Activated CD8-positive, alpha-beta memory T cell treated with anti-CD3 and anti-CD28 coated beads, Interleukin-2, amount 10 ng/mL, durations not matched to agents 7 days and 5 days (primary cell): ENCODE measurements around the gene IFT74. TPM values are rescaled to one million over a fixed set of nuclear protein-coding genes. Genes with fewer than 3 reads are reported as not detected.
"Not testable (repeated sequence)": the region's sequence is repeated elsewhere in the genome, so short reads cannot be mapped to it uniquely, and the experiment has no call there.

Experiments
- ATAC-seq: fragments of 150-1000 bp; cut with Tn5 transposase; one replicate; pipeline ENCODE4 v1.10.0; 2021; ENCODE audit warnings: moderate library complexity
- CTCF ChIA-PET: fragments of 350-600 bp; sonication (Branson Sonifier 250); formaldehyde crosslinking; loops from one replicate; lab custom pipeline; 2021; ENCODE audit warnings: antibody characterized with exemption; lab: Charles Lee
- DNase-seq: peaks from one replicate; pipeline ENCODE4 v3.0.0-alpha.2; 2020
- H3K27ac Mint-ChIP-seq: one replicate; pipeline ENCODE4 v1.8.0; 2021; ENCODE audit warnings: mild to moderate bottlenecking, mixed read lengths
- H3K27me3 Mint-ChIP-seq: one replicate; pipeline ENCODE4 v1.8.0; 2021; ENCODE audit warnings: mixed read lengths
- H3K36me3 Mint-ChIP-seq: one replicate; pipeline ENCODE4 v1.8.0; 2021; ENCODE audit warnings: mild to moderate bottlenecking, mixed read lengths
- H3K4me1 Mint-ChIP-seq: one replicate; pipeline ENCODE4 v1.8.0; 2021; ENCODE audit warnings: mixed read lengths
- H3K4me3 Mint-ChIP-seq: one replicate; pipeline ENCODE4 v1.8.0; 2021; ENCODE audit warnings: mild to moderate bottlenecking, moderate library complexity, mixed read lengths
- H3K9me3 Mint-ChIP-seq: one replicate; pipeline ENCODE4 v1.8.0; 2022; ENCODE audit warnings: low read depth, mixed read lengths
- total RNA-seq, 2 experiments: library from RNA; stranded (reverse); gene quantifications; one replicate each; pipeline ENCODE4 v1.2.3, GENCODE V29; 2021

The IFT74 gene
- total RNA-seq, 2 experiments from 2014 or later, result 11.8 to 12.1 TPM

GRCh38 chr9:27059412-27059811 lies 103.2 kb downstream of the IFT74 start:
- H3K4me1 Mint-ChIP-seq, result no peaks in the 10 kb centered on the region
- H3K27ac Mint-ChIP-seq, result no peak overlapping the region
- no peak overlapping the region for H3K4me3 Mint-ChIP-seq
- CTCF ChIA-PET, result no interaction called here
- no peaks in the 10 kb centered on the region for H3K27me3 Mint-ChIP-seq
- ATAC-seq, result no peak
- no peaks in the 10 kb centered on the region for H3K9me3 Mint-ChIP-seq
- no peaks in the 10 kb centered on the region for H3K36me3 Mint-ChIP-seq
- no peak for DNase-seq

DNA sequence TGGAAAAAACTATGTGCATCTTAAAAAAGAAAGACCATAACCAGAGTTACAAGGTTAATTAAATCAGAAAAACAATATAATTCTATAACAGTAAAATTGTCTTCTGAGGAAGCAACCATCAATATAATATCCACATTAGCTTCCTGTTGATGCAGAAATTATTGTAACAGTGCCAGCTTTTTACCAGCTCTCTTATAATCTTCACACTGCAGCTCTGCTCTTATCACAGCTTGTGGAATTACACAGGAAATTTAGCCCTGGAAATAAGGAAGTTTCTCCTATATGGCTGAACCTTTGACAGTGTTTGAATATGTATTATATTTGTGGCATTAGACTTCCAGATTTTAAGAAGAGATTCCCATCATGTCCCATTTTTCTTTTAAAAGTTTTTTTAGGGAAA lies 103.7 kb downstream of the IFT74 start:
- no peaks in the 10 kb centered on the region for H3K4me1 Mint-ChIP-seq
- H3K9me3 Mint-ChIP-seq, result no peaks in the 10 kb centered on the region
- H3K27ac Mint-ChIP-seq, result no peak overlapping the region
- ATAC-seq, result no peak
- no peaks in the 10 kb centered on the region for H3K36me3 Mint-ChIP-seq
- CTCF ChIA-PET, result no interaction called here
- no peaks in the 10 kb centered on the region for H3K27me3 Mint-ChIP-seq
- no peak for DNase-seq
- H3K4me3 Mint-ChIP-seq, result no peak overlapping the region

DNA sequence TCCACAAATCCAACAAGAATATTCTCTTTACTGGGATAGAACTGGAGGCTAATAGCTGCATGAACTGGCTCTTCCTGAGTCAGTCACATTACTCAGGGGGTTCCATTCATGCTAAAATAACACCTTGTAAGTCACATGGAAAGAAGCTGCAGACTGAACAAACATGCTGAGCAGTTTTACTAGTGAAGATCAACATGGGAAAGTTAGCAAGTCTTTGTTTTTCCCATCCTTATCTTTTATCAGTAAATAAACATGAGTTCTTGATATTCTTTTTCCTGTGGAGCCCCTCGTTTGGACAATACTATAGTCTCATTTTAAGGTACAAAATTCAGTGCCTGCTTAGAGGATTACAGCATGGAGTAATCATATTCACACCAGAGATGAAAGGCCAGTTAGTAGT lies 109.1 kb downstream of the IFT74 start:
- H3K4me1 Mint-ChIP-seq, result no peaks in the 10 kb centered on the region
- DNase-seq, result no peak
- no peak overlapping the region for H3K27ac Mint-ChIP-seq
- no peaks in the 10 kb centered on the region for H3K27me3 Mint-ChIP-seq
- no peak for ATAC-seq
- H3K4me3 Mint-ChIP-seq, result no peak overlapping the region
- H3K9me3 Mint-ChIP-seq, result no peaks in the 10 kb centered on the region
- no peaks in the 10 kb centered on the region for H3K36me3 Mint-ChIP-seq
- CTCF ChIA-PET, result no interaction called here

GRCh38 chr9:27073841-27074728 lies 117.9 kb downstream of the IFT74 start:
- CTCF ChIA-PET, result no interaction called here
- H3K4me3 Mint-ChIP-seq, result no peak overlapping the region

DNA sequence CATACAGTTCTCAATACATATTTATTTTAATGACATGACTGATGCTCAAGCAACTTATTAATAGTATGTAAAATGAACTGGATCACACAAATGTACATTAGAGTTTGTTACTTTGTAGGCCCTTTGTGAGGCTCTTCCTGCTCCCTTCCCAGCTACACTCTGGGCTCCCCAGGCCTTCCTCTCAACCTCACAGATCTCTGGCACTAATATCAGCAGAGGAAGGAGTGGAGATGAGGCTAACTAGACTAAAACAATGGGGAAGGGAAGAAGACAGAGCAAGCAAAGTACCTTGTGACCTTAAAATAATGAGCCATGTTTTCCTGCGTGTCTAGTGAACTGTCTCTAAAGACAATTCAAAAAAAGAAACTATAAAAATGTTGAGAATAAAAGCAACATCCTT lies 122.5 kb downstream of the IFT74 start:
- Mint-ChIP-seq H3K27ac (no peak overlapping the region), H3K36me3 (no peaks in the 10 kb centered on the region), H3K4me3 (no peak overlapping the region), H3K27me3 (no peaks in the 10 kb centered on the region), H3K9me3 (no peaks in the 10 kb centered on the region), H3K4me1 (no peaks in the 10 kb centered on the region)
- ATAC-seq, result no peak
- DNase-seq, result no peak
- CTCF ChIA-PET, result no interaction called here

More at GRCh38 chr9:27073841-27074728, 117.9 kb downstream of the IFT74 start:
- DNase-seq (no peak), ATAC-seq (no peak)
- no peaks in the 10 kb centered on the region for H3K27me3 Mint-ChIP-seq
- no peaks in the 10 kb centered on the region for H3K9me3 Mint-ChIP-seq
- no peaks in the 10 kb centered on the region for H3K4me1 Mint-ChIP-seq
- H3K27ac Mint-ChIP-seq, result no peak overlapping the region
- peaks cover 2% of the 10 kb centered on the region for H3K36me3 Mint-ChIP-seq

DNA sequence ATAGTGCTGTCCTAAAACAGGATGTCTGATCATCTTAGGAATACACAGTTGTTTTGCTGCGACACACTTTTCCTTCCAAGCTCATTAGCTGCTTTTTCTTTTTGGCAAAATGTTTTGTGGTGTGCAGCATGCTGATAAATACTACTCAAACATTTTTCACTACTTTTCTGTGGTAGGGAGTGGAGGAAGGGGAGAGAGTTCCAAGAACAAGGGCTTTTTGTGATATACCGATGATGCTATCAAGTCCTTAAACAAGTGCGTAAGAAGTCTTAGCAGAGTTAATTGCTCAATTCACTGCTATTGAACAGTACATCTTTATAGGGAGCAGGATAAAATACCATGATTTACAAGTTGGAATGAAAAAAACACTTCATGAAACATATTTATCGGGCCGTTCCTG lies 129.2 kb downstream of the IFT74 start:
- Mint-ChIP-seq H3K27me3 (peaks cover 3% of the 10 kb centered on the region), H3K4me3 (no peak overlapping the region), H3K9me3 (no peaks in the 10 kb centered on the region), H3K27ac (no peak overlapping the region), H3K36me3 (no peaks in the 10 kb centered on the region), H3K4me1 (no peaks in the 10 kb centered on the region)
- no peak for DNase-seq
- ATAC-seq, result no peak
- CTCF ChIA-PET, result no interaction called here

GRCh38 chr9:27086818-27087680 lies 130.8 kb downstream of the IFT74 start:
- DNase-seq, result no peak
- no peak for ATAC-seq
- CTCF ChIA-PET, result no interaction called here
- no peak overlapping the region for H3K27ac Mint-ChIP-seq
- H3K36me3 Mint-ChIP-seq, result no peaks in the 10 kb centered on the region
- H3K4me3 Mint-ChIP-seq, result no peak overlapping the region
- H3K9me3 Mint-ChIP-seq, result no peaks in the 10 kb centered on the region
- peaks cover 3% of the 10 kb centered on the region for H3K27me3 Mint-ChIP-seq
- H3K4me1 Mint-ChIP-seq, result no peaks in the 10 kb centered on the region

- peaks cover 8% of the 10 kb centered on the region for H3K27me3 Mint-ChIP-seq
- CTCF ChIA-PET, result no interaction called here
Measured at GRCh38 chr9:27088981-27089380, 132.8 kb downstream of the IFT74 start.

DNA sequence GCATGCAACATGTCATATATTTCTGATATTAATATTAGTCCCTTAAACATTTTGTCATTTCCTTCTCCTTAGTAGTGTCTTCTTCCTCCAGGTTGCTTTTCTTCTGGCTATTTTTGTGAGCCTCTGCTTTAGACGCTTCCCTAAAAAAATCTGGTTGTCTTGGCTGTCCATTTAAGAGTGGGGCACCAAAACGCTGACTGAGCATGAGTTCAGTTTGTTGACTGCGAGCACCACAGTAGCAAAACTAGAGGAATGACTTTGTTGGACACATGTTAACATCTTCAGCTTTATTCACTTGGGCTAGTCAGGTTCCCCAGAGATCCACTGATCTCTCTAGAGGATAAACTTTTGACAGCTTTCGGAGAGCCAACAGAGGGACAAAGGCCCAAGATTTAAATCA lies 133.5 kb downstream of the IFT74 start:
- no peak for DNase-seq
- no peaks in the 10 kb centered on the region for H3K36me3 Mint-ChIP-seq

More at GRCh38 chr9:27088981-27089380, 132.8 kb downstream of the IFT74 start:
- DNase-seq (no peak), ATAC-seq (no peak)
- Mint-ChIP-seq H3K27ac (no peak overlapping the region), H3K4me1 (peaks cover 9% of the 10 kb centered on the region), H3K4me3 (no peak overlapping the region), H3K9me3 (no peaks in the 10 kb centered on the region), H3K36me3 (no peaks in the 10 kb centered on the region)

DNA sequence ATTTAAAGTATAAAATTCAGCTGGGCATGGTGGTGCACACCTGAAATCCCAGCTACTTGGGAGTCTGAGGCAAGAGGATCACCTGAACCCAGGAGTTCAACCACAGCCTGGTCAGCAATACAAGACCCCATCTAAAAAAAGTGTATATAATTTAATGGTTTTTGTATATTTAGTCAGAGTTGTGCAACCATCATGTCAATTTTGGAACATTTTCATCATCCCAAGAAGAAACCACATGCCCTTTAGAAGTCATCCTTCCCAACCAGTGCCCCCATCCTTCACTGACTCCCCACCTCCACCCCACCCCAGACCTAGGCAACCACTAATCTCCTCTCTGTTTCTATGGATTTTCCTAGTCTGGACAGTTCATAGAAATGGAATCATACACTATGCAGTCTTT lies 134.0 kb downstream of the IFT74 start:
- DNase-seq (no peak), ATAC-seq (no peak)
- H3K36me3 Mint-ChIP-seq, result no peaks in the 10 kb centered on the region
- CTCF ChIA-PET, result no interaction called here
- peaks cover 9% of the 10 kb centered on the region for H3K4me1 Mint-ChIP-seq
- no peaks in the 10 kb centered on the region for H3K9me3 Mint-ChIP-seq
- H3K27ac Mint-ChIP-seq, result no peak overlapping the region
- no peak overlapping the region for H3K4me3 Mint-ChIP-seq
- H3K27me3 Mint-ChIP-seq, result peaks cover 14% of the 10 kb centered on the region

More for the DNA sequence above, 133.5 kb downstream of the IFT74 start:
- CTCF ChIA-PET, result no interaction called here
- peaks cover 9% of the 10 kb centered on the region for H3K4me1 Mint-ChIP-seq
- H3K4me3 Mint-ChIP-seq, result no peak overlapping the region
- H3K27ac Mint-ChIP-seq, result no peak overlapping the region
- peaks cover 12% of the 10 kb centered on the region for H3K27me3 Mint-ChIP-seq
- no peaks in the 10 kb centered on the region for H3K9me3 Mint-ChIP-seq
- no peak for ATAC-seq

- DNase-seq (no peak), ATAC-seq (no peak)
- CTCF ChIA-PET, result no interaction called here
- peaks cover 16% of the 10 kb centered on the region for H3K27me3 Mint-ChIP-seq
- H3K36me3 Mint-ChIP-seq, result no peaks in the 10 kb centered on the region
- H3K4me3 Mint-ChIP-seq, result no peak overlapping the region
- no peaks in the 10 kb centered on the region for H3K9me3 Mint-ChIP-seq
- H3K27ac Mint-ChIP-seq, result no peak overlapping the region
- H3K4me1 Mint-ChIP-seq, result peaks cover 9% of the 10 kb centered on the region
Measured at GRCh38 chr9:27090711-27091110, 134.5 kb downstream of the IFT74 start.

GRCh38 chr9:27092496-27092895 lies 136.3 kb downstream of the IFT74 start:
- not testable (repeated sequence) for DNase-seq, H3K4me1 Mint-ChIP-seq, H3K36me3 Mint-ChIP-seq, ATAC-seq, H3K9me3 Mint-ChIP-seq, H3K4me3 Mint-ChIP-seq, H3K27ac Mint-ChIP-seq
- CTCF ChIA-PET, result interaction anchor here (0.6 to 1.2 kb wide), 2 partner anchors 60 to 183 kb away, joined by 3 to 4 read pairs; no protein-coding TSS in a partner anchor
- peaks cover 16% of the 10 kb centered on the region for H3K27me3 Mint-ChIP-seq

DNA sequence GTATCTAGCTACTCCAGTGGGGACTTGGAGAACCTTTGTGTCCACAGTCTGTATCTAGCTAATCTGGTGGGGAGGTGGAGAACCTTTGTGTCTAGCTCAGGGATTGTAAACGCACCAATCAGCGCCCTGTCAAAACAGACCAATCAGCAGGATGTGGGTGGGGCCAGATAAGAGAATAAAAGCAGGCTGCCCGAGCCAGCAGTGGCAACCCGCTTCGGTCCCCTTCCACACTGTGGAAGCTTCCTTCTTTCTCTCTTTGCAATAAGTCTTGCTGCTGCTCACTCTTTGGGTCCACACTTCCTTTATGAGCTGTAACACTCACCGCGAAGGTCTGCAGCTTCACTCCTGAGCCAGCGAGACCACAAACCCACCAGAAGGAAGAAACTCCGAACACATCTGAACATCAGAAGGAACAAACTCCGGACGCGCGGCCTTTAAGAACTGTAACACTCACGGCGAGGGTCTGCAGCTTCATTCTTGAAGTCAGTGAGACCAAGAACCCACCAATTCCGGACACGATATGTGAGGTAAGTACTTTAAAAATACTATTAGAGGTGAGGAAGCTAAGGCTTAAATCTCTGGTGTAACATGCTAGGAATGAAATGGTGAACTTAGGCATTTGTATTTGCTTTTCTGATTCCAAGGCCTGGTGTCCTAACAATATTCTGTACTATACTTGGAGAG lies 137.3 kb downstream of the IFT74 start:
- not testable (repeated sequence) for DNase-seq, H3K27ac Mint-ChIP-seq, ATAC-seq, H3K4me1 Mint-ChIP-seq, H3K9me3 Mint-ChIP-seq, H3K36me3 Mint-ChIP-seq, H3K4me3 Mint-ChIP-seq
- CTCF ChIA-PET, result interaction anchor here (1.2 kb wide), 1 partner anchor 61 kb away, joined by 4 read pairs; no protein-coding TSS in a partner anchor
- peaks cover 16% of the 10 kb centered on the region for H3K27me3 Mint-ChIP-seq
